Skin epidermis (tissue), 12 donors: Measurements from ENCODE around the gene GABBR2.

Experiments
- H3K27ac ChIP-seq, 21 experiments: fragments of 200-600 bp; sonication (generic) in 11 of 21; one replicate each; pipeline ENCODE4 v1.5.0; 2020; ENCODE audit warnings: mild to moderate bottlenecking in 3 of 21, inconsistent platforms in 2 of 21, moderate library complexity in 2 of 21
- H3K4me3 ChIP-seq, 7 experiments: fragments of 200-600 bp; sonication (generic) in 2 of 7; one replicate each; pipeline ENCODE4 v1.5.0; 2020; ENCODE audit warnings: inconsistent platforms in 2 of 7, mild to moderate bottlenecking in 2 of 7, moderate library complexity in 1 of 7

The GABBR2 gene

GRCh38 chr9:98345011-98345410 is 363.7 kb downstream of the GABBR2 start:
- no peak overlapping the region for H3K4me3 ChIP-seq
- H3K27ac ChIP-seq, result no peak overlapping the region

- H3K27ac ChIP-seq, result no peak overlapping the region
These were observed 364.2 kb downstream of the GABBR2 start for GRCh38 chr9:98344581-98344980.

GRCh38 chr9:98342820-98343210 is 365.9 kb downstream of the GABBR2 start:
- Histone ChIP-seq H3K27ac (no peak overlapping the region), H3K4me3 (no peak overlapping the region)

More at GRCh38 chr9:98344581-98344980, 364.2 kb downstream of the GABBR2 start:
- H3K4me3 ChIP-seq, result no peak overlapping the region

GRCh38 chr9:98342098-98342819 is 366.5 kb downstream of the GABBR2 start:
- H3K27ac ChIP-seq, result no peak overlapping the region
- no peak overlapping the region for H3K4me3 ChIP-seq

- no peak overlapping the region for H3K27ac ChIP-seq
These were observed 367.3 kb downstream of the GABBR2 start for GRCh38 chr9:98341157-98342097.

GRCh38 chr9:98339987-98340800 is 368.5 kb downstream of the GABBR2 start:
- no peak overlapping the region for H3K4me3 ChIP-seq
- H3K27ac ChIP-seq, result no peak overlapping the region

More at GRCh38 chr9:98341157-98342097, 367.3 kb downstream of the GABBR2 start:
- H3K4me3 ChIP-seq, result no peak overlapping the region

- no peak overlapping the region for H3K4me3 ChIP-seq
- no peak overlapping the region for H3K27ac ChIP-seq
These were observed 373.1 kb downstream of the GABBR2 start for GRCh38 chr9:98335661-98336060.

GRCh38 chr9:98334796-98335195 is 373.9 kb downstream of the GABBR2 start:
- Histone ChIP-seq H3K27ac (no peak overlapping the region), H3K4me3 (no peak overlapping the region)

GRCh38 chr9:98333703-98334582 is 374.8 kb downstream of the GABBR2 start:
- H3K27ac ChIP-seq, result peak overlapping the region in 1 of 21 experiments; percentile 16
- no peak overlapping the region for H3K4me3 ChIP-seq

GRCh38 chr9:98332405-98332831 is 376.3 kb downstream of the GABBR2 start:
- Histone ChIP-seq H3K27ac (no peak overlapping the region), H3K4me3 (no peak overlapping the region)

- no peak overlapping the region for H3K4me3 ChIP-seq
- no peak overlapping the region for H3K27ac ChIP-seq
These were observed 377.0 kb downstream of the GABBR2 start for GRCh38 chr9:98331536-98332259.

- no peak overlapping the region for H3K4me3 ChIP-seq
- no peak overlapping the region for H3K27ac ChIP-seq
These were observed 377.9 kb downstream of the GABBR2 start for GRCh38 chr9:98330831-98331230.

- Histone ChIP-seq H3K4me3 (no peak overlapping the region), H3K27ac (no peak overlapping the region)
These were observed 378.8 kb downstream of the GABBR2 start for GRCh38 chr9:98329904-98330303.

- Histone ChIP-seq H3K27ac (no peak overlapping the region), H3K4me3 (no peak overlapping the region)
These were observed 379.5 kb downstream of the GABBR2 start for GRCh38 chr9:98329281-98329680.

- Histone ChIP-seq H3K4me3 (no peak overlapping the region), H3K27ac (no peak overlapping the region)
These were observed 380.0 kb downstream of the GABBR2 start for GRCh38 chr9:98328770-98329169.

GRCh38 chr9:98328141-98328540 is 380.6 kb downstream of the GABBR2 start:
- no peak overlapping the region for H3K4me3 ChIP-seq
- H3K27ac ChIP-seq, result no peak overlapping the region

- Histone ChIP-seq H3K4me3 (no peak overlapping the region), H3K27ac (no peak overlapping the region)
These were observed 381.5 kb downstream of the GABBR2 start for GRCh38 chr9:98327249-98327561.

GRCh38 chr9:98326459-98327248 is 382.1 kb downstream of the GABBR2 start:
- Histone ChIP-seq H3K4me3 (no peak overlapping the region), H3K27ac (no peak overlapping the region)
